GM12891 (cell line): ENCODE results near the gene UNG.

ENCODE experiments used
- DNase-seq: peaks from one replicate; pipeline ENCODE4 v3.0.0; 2011; ENCODE audit warnings: low spot score; ENCODE audit not compliant: insufficient read length
- FAIRE-seq: peaks from 2 replicates; lab custom pipeline; 2011; peaks lifted over from hg19 to GRCh38; lab: Jason Lieb, UNC
- PAX5 ChIP-seq: IDR thresholded peaks from 2 replicates; pipeline ENCODE4 v1.6.1; 2011; ENCODE audit warnings: low read length, moderate library complexity, mild to moderate bottlenecking; ENCODE audit not compliant: insufficient read depth, severe bottlenecking
- POLR2A ChIP-seq: IDR thresholded peaks from 2 replicates; pipeline ENCODE4 v1.6.1; 2011; ENCODE audit warnings: low read depth, low read length, control low read depth
- POLR2AphosphoS5 ChIP-seq: IDR thresholded peaks from 2 replicates; pipeline ENCODE4 v1.6.1; 2011; ENCODE audit warnings: low read depth, low read length, control low read depth
- POU2F2 ChIP-seq: IDR thresholded peaks from 2 replicates; pipeline ENCODE4 v1.6.1; 2011; ENCODE audit warnings: low read depth, mild to moderate bottlenecking, control low read depth, low read length, moderate library complexity
- SPI1 ChIP-seq: IDR thresholded peaks from 2 replicates; pipeline ENCODE4 v1.6.1; 2011; ENCODE audit warnings: low read depth, low read length, control low read depth
- TAF1 ChIP-seq: IDR thresholded peaks from 2 replicates; pipeline ENCODE4 v1.6.1; 2011; ENCODE audit warnings: low read depth, low read length, control low read depth

UNG gene

DNA sequence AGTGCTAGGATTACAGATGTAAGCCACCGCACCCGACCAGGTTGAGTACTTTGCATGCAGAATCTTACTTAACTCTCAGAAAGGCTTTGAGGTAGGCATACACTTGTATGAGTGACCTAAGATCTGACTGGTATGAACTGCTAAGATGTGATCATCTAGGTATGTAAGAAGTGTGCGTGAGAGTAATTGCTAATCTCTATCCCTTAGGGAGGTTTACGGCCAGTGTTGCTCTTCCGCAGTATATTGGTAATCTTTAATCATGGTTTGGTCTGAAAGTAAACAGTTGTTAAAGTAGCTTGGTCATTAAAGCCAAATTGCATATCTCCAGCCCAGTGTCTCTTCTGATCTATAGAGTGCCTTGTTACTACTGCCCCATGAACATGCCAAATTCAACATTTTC lies 7.8 kb downstream of the UNG start:
- DNase-seq (no peak), FAIRE-seq (no peak)
- TF ChIP-seq TAF1: no peak
- no peak for TF ChIP-seq POLR2AphosphoS5
- no peak for TF ChIP-seq SPI1
- TF ChIP-seq PAX5: no peak
- TF ChIP-seq POU2F2: no peak
- TF ChIP-seq POLR2A: no peak

DNA sequence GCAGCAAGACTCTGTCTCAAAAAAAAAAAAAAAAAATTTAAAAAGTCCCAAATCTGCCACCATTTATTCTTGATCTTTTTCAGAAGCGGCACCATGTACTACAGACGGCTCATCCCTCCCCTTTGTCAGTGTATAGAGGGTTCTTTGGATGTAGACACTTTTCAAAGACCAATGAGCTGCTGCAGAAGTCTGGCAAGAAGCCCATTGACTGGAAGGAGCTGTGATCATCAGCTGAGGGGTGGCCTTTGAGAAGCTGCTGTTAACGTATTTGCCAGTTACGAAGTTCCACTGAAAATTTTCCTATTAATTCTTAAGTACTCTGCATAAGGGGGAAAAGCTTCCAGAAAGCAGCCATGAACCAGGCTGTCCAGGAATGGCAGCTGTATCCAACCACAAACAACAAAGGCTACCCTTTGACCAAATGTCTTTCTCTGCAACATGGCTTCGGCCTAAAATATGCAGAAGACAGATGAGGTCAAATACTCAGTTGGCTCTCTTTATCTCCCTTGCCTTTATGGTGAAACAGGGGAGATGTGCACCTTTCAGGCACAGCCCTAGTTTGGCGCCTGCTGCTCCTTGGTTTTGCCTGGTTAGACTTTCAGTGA lies 12.5 kb downstream of the UNG start:
- FAIRE-seq (no peak), DNase-seq (no peak)
- no peak for TF ChIP-seq POU2F2
- no peak for TF ChIP-seq TAF1
- no peak for TF ChIP-seq PAX5
- TF ChIP-seq POLR2A: no peak
- TF ChIP-seq SPI1: no peak
- no peak for TF ChIP-seq POLR2AphosphoS5

DNA sequence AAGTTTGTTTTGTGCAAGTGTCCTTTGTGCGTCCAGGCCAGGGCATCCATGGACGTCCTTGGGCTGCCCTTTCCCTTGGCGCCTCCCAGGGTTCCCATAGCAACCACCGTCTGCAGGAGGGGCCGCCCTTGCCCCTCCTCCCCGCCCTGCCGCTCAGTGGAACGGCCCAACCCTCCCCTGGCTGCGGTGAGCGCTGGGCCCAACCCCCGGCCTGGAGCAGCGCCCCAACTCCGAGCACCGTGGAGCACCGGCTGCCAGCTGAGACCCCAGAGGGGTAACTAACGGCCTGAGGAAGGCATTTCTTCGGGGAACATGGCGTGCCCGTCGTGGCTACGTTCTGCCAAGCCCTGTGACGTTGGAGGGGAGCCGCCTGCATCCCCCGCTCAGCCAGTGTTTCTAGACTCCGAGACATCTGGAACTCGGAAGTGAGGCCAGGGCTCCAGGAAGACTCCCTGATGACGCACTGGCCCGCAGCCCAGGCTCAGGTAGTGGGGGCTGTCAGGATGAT lies 13.6 kb downstream of the UNG start:
- FAIRE-seq: peak; percentile 92
- peak; percentile 64 for DNase-seq

DNA sequence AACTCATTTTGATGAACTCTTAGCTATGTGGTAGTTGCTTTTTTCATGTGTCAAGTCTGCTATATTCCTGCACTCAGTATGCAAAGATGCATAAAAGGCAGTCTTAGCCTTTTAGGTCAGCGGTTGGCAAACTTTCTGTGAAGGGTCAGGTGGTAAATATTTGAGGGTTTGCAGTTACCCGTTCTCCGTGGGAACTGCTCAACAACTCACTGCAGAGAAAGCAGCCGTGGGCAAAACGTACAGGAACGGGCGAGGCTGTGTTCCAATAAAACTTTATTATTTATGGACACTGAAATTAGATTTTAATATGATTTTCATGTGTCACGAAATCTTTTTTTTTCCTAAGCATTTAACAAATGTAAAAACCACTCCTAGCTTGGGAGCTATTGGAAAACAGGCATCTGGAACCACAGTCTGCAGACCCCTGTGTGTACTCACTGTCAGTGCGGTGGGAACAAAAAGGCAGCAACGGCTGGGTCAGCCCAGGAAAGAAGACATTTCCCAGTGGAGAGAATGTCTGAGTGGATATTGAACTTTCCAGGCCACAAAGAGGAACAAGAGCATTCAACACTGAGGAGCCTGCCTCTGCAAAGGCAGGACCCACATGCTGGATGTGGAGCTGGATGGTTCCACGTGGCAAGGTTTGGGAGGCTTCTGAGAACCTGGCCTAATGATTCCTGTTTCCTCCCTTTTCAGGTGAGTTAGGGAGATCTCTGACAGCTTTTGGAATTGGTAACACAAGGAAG lies 15.5 kb downstream of the UNG start:
- FAIRE-seq (no peak), DNase-seq (no peak)
- TF ChIP-seq POLR2AphosphoS5 (no peak), TAF1 (no peak), PAX5 (no peak), SPI1 (no peak), POLR2A (no peak), POU2F2 (no peak)

More for the DNA sequence above, 13.6 kb downstream of the UNG start:
- no peak for TF ChIP-seq POU2F2
- TF ChIP-seq SPI1: no peak
- TF ChIP-seq POLR2AphosphoS5: peak; percentile 42; the same call in 1 of the 2 replicates

DNA sequence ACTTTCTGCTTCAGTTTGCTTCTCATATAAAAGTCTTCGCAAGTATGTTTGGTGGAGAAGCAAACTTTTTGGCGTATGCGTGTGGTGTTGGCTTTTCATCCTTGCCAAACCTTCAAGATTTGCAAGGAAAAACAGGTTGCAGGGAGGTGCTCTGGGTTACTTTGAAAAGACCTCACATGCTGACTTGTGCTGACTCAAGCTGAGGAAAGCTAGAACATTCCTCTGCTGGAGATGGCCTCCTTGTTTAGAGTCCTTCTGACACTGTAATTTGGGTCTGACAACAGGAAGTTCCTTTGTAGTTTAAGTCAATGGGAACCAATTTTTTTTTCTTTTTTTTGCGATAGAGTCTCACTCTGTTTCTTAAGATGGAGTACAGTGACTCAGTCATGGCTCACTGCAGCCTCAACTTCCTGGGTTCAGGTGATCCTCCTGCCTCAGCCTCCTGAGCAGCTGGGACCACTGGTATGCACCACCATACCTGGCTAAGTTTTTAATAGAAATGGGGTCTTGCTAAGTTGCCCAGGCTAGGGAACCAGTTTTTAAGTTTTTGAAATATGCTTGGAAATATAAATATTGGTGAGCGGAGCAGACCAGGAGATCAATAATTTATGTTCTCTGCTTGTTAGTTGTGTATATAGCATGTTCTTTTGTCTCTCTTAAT lies 16.4 kb downstream of the UNG start:
- DNase-seq: no peak
- TF ChIP-seq POLR2AphosphoS5 (no peak), SPI1 (no peak), POLR2A (no peak), PAX5 (no peak), POU2F2 (no peak), TAF1 (no peak)
- no peak for FAIRE-seq

DNA sequence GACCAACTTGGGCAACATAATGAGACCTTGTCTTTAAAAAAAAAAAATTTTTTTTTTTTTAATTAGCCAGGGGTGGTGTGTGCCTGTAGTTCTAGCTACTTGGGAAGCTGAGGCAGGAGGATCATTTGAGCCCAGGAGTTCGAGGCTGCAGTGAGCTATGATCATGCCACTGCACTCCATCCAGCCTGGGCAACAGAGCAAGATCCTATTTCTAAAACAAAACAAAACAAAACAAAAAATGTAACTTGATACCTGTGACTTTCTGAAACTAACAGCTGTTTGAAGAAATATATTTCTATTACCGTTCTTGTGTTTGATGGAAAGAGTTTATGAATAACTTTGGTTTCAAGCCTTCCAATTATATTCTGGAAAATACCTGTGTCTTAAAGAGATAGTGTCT lies 17.2 kb downstream of the UNG start:
- DNase-seq: no peak
- no peak for TF ChIP-seq POLR2A
- no peak for FAIRE-seq

DNA sequence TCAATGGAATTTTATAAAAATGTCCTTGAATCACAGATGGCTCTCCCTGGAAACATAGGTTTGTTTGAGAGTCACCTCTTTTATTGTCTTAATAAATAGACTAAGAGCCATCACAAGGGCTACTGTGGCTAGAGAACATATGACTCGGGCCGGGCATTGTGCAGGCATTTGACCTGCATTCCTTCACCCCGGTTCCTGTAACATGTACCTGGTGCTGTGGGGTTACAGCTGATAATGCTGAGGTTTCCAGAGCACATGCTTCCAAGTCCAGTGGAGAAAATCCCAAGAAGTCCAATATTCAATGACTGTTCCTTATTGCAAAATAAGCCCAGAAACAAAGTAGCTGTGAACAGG lies 18.0 kb downstream of the UNG start:
- no peak for TF ChIP-seq POLR2A
- no peak for TF ChIP-seq PAX5
- TF ChIP-seq POU2F2: no peak
- TF ChIP-seq POLR2AphosphoS5: no peak
- no peak for TF ChIP-seq SPI1
- no peak for TF ChIP-seq TAF1
- DNase-seq: no peak
- no peak for FAIRE-seq

DNA sequence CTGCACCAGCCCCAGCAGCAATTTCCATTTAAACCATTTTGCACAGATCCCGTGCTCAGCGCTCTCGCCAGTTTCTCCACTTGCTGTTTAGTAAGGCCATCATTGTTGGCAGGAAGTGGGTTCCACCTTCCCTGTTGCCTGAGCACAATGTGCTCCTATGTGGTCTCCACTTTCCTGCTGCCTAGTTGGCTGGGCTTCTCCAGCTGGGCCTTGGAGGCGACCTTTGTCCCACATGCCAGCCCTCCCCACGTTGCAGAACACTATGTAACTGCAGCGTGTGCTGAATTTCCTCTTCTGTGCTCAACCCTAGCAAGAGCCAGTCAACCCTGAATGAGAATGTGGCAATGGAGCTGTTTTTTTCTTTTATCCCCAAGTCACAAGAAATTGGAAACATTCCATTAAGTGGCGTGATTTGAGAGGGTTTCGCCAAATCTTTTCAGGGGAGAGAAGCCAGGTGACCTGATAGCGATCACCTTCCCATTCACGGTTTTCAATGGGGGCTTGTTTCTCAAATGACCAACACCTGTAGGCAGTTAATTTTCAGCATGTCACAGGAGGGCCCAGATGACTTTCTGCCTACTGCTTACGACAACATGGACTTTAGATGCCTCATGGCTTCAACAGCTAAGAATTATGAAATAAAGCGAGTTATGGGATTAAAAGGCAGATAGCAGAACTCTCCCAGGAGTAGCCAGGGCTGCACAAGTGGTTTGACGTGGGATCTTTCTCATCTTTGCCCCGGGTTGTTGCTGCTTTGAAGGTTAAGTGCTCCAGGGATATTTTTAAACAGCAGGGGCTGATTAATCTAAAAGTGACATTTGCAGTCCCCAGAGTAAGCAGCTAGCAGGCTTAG lies 18.6 kb downstream of the UNG start, which contains the start of gene ACACB:
TSS of gene ACACB (plus strand) at position 830 of the 853 bp plus-strand sequence. CDS start 22,819 bp downstream, outside the sequence.
- DNase-seq (no peak), FAIRE-seq (no peak)
- no peak for TF ChIP-seq POU2F2
- TF ChIP-seq TAF1: no peak
- no peak for TF ChIP-seq POLR2AphosphoS5
- no peak for TF ChIP-seq PAX5

DNA sequence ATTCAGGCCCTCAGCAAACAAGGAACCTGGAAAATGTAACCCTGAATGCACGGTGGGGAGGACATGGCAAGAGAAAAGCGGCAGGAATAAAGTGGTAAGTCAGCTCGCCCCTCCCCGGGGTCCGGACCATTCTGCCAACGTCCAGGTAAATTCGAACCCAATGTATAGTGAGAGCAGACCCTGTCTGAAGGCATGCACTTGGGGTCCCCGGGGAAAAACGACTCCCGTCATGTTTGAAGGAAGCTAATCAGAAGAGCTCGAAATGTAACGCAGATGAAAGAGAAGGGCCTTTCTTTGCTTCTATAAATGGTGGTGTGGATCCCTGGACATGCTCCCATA lies 19.2 kb downstream of the UNG start:
- TF ChIP-seq POLR2A (no peak), SPI1 (no peak), PAX5 (no peak), TAF1 (no peak), POU2F2 (no peak), POLR2AphosphoS5 (no peak)
- DNase-seq: no peak
- FAIRE-seq: no peak
